ENCODE measurements around the gene RFFL. TPM values are rescaled to one million over a fixed set of nuclear protein-coding genes. Genes with fewer than 3 reads are reported as not detected.
"Not testable (repeated sequence)": the region's sequence is repeated elsewhere in the genome, so short reads cannot be mapped to it uniquely, and the experiment has no call there.

The RFFL gene
- total RNA-seq, 1 experiment from 2014 or later: 22.0 TPM

- CTCF ChIA-PET: interaction anchor here (0.7 to 2.1 kb wide), 3 partner anchors 17 to 71 kb away, joined by 3 to 15 read pairs (median 5); partner anchors contain the start of gene RAD51D
- no peak for TF ChIP-seq CTCF (IDR thresholded peaks at IDR 0.05; ENCODE audit: unreplicated experiment)
- Mint-ChIP-seq H3K27ac (ENCODE audit: low read depth, unreplicated experiment) (no peak overlapping the region), H3K4me1 (ENCODE audit: insufficient read depth, unreplicated experiment) (peaks cover 7% of the 10 kb centered on the region), H3K4me3 (ENCODE audit: unreplicated experiment) (no peak overlapping the region), H3K27me3 (ENCODE audit: insufficient read depth, unreplicated experiment) (no peaks in the 10 kb centered on the region), H3K9me3 (ENCODE audit: unreplicated experiment) (no peaks in the 10 kb centered on the region), H3K36me3 (ENCODE audit: insufficient read depth, unreplicated experiment) (peaks cover 15% of the 10 kb centered on the region)
- DNase-seq (ENCODE audit: unreplicated experiment): no peak
- BruUV-seq (replicated peaks): no TSS peak
- intact Hi-C loops (cut with micrococcal nuclease): no loop called here
- POLR2A ChIA-PET: interaction anchor here (0.8 to 4.5 kb wide), 3 partner anchors 24 to 115 kb away, joined by 4 to 14 read pairs (median 4); partner anchors contain the start of genes RAD51D and RFFL
Observed at GRCh38 chr17:35095741-35096140, 32.2 kb upstream of the RFFL start.

GRCh38 chr17:35094902-35095301 is 31.4 kb upstream of the RFFL start:
- no peak overlapping the region for H3K4me3 Mint-ChIP-seq (ENCODE audit: unreplicated experiment)
- no peaks in the 10 kb centered on the region for H3K9me3 Mint-ChIP-seq (ENCODE audit: unreplicated experiment)
- H3K4me1 Mint-ChIP-seq (ENCODE audit: insufficient read depth, unreplicated experiment): peaks cover 7% of the 10 kb centered on the region
- CTCF ChIA-PET: interaction anchor here (0.5 to 2.1 kb wide), 9 partner anchors 9 to 609 kb away, joined by 3 to 15 read pairs (median 3); partner anchors contain the start of gene RAD51D
- DNase-seq (ENCODE audit: unreplicated experiment): peak; percentile 91
- H3K27ac Mint-ChIP-seq (ENCODE audit: low read depth, unreplicated experiment): peak overlapping the region; percentile 79
- POLR2A ChIA-PET: interaction anchor here (0.6 to 4.5 kb wide), 6 partner anchors 9 to 868 kb away, joined by 3 to 14 read pairs (median 4); partner anchors contain the start of gene RFFL
- peaks cover 8% of the 10 kb centered on the region for H3K36me3 Mint-ChIP-seq (ENCODE audit: insufficient read depth, unreplicated experiment)
- no peaks in the 10 kb centered on the region for H3K27me3 Mint-ChIP-seq (ENCODE audit: insufficient read depth, unreplicated experiment)
- no peak for TF ChIP-seq CTCF (IDR thresholded peaks at IDR 0.05; ENCODE audit: unreplicated experiment)
- intact Hi-C loops (cut with micrococcal nuclease): no loop called here
- no TSS peak for BruUV-seq (replicated peaks)

- DNase-seq (ENCODE audit: unreplicated experiment); H3K36me3 Mint-ChIP-seq (ENCODE audit: insufficient read depth, unreplicated experiment); H3K27me3 Mint-ChIP-seq (ENCODE audit: insufficient read depth, unreplicated experiment); H3K27ac Mint-ChIP-seq (ENCODE audit: low read depth, unreplicated experiment); BruUV-seq (replicated peaks); H3K4me3 Mint-ChIP-seq (ENCODE audit: unreplicated experiment); H3K9me3 Mint-ChIP-seq (ENCODE audit: unreplicated experiment); intact Hi-C loops (cut with micrococcal nuclease): not testable (repeated sequence)
- ChIA-PET CTCF (interaction anchor here (0.6 to 3.1 kb wide), 13 partner anchors 10 to 680 kb away, joined by 3 to 30 read pairs (median 5); partner anchors contain the start of gene RFFL), POLR2A (interaction anchor here (0.9 to 1.3 kb wide), 2 partner anchors 47 to 110 kb away, joined by 3 to 4 read pairs; no protein-coding TSS in a partner anchor)
- peaks cover 18% of the 10 kb centered on the region for H3K4me1 Mint-ChIP-seq (ENCODE audit: insufficient read depth, unreplicated experiment)
Observed at GRCh38 chr17:35090707-35091106, 27.2 kb upstream of the RFFL start.

GRCh38 chr17:35089586-35090296 is 26.2 kb upstream of the RFFL start:
- peaks cover 14% of the 10 kb centered on the region for H3K4me1 Mint-ChIP-seq (ENCODE audit: insufficient read depth, unreplicated experiment)
- peak overlapping the region; percentile 59 for H3K27ac Mint-ChIP-seq (ENCODE audit: low read depth, unreplicated experiment)
- ChIA-PET POLR2A (interaction anchor here (0.9 to 1.3 kb wide), 12 partner anchors 14 to 128 kb away, joined by 3 to 10 read pairs (median 4); partner anchors contain the start of genes CCT6B, LIG3, RAD51D and RFFL), CTCF (interaction anchor here (0.7 to 3.1 kb wide), 32 partner anchors 8 to 889 kb away, joined by 3 to 30 read pairs (median 4); partner anchors contain the start of genes RAD51D and RFFL)
- H3K36me3 Mint-ChIP-seq (ENCODE audit: insufficient read depth, unreplicated experiment): no peaks in the 10 kb centered on the region
- H3K9me3 Mint-ChIP-seq (ENCODE audit: unreplicated experiment): no peaks in the 10 kb centered on the region
- no peak for TF ChIP-seq CTCF (IDR thresholded peaks at IDR 0.05; ENCODE audit: unreplicated experiment)
- peak overlapping the region; percentile 80 for H3K4me3 Mint-ChIP-seq (ENCODE audit: unreplicated experiment)
- H3K27me3 Mint-ChIP-seq (ENCODE audit: insufficient read depth, unreplicated experiment): no peaks in the 10 kb centered on the region
- intact Hi-C loops (cut with micrococcal nuclease): loop anchor here (1.0 to 5.0 kb wide), 5 partner anchors 26 to 107 kb away; partner anchors contain the start of genes LIG3, RAD51D and RFFL
- DNase-seq (ENCODE audit: unreplicated experiment): peak; percentile 63
- no TSS peak for BruUV-seq (replicated peaks)
